NB4 (cell line): ENCODE results near the gene RHBDL3.

Source experiments
- POLR2A ChIP-seq: IDR thresholded peaks from 2 replicates; pipeline ENCODE4 v1.6.1; 2011; ENCODE audit warnings: mild to moderate bottlenecking; ENCODE audit not compliant: insufficient read length; ENCODE audit errors: extremely low read depth
- TF ChIP-seq, protein P1 (sequence below): IDR thresholded peaks from one replicate; pipeline ENCODE4 v1.5.1; 2012; ENCODE audit warnings: low read depth, low read length

DNA sequence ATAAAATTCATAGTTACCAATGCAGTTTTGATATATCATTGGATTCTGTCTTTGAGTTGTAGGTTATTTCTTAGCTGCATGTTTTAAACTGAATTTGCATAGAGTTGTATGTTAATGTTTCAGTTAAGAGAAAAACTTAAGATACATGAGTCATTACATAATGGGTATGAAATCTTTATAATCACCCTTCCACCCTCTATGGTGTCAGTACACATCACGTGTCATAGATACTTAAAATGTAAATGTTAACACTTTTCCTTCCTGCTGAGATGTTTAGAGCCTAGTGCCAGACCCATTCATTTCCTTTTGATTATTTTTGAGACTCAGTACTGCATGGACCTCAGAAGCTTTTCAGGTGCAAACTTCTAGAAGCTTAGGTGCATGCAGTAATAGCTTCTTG, 104.8 kb downstream of the RHBDL3 start:
- TF ChIP-seq, protein P1, sequence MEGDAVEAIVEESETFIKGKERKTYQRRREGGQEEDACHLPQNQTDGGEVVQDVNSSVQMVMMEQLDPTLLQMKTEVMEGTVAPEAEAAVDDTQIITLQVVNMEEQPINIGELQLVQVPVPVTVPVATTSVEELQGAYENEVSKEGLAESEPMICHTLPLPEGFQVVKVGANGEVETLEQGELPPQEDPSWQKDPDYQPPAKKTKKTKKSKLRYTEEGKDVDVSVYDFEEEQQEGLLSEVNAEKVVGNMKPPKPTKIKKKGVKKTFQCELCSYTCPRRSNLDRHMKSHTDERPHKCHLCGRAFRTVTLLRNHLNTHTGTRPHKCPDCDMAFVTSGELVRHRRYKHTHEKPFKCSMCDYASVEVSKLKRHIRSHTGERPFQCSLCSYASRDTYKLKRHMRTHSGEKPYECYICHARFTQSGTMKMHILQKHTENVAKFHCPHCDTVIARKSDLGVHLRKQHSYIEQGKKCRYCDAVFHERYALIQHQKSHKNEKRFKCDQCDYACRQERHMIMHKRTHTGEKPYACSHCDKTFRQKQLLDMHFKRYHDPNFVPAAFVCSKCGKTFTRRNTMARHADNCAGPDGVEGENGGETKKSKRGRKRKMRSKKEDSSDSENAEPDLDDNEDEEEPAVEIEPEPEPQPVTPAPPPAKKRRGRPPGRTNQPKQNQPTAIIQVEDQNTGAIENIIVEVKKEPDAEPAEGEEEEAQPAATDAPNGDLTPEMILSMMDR, result no peak
- TF ChIP-seq POLR2A, result no peak
